ENCODE measurements around the gene RAB36. TPM values are rescaled to one million over a fixed set of nuclear protein-coding genes. Genes with fewer than 3 reads are reported as not detected.

The RAB36 gene
- total RNA-seq, 1 donor from 2014 or later = 21.5 TPM

- no peak for DNase-seq (ENCODE audit: low spot score)
These were observed 37.2 kb downstream of the RAB36 start for GRCh38 chr22:23182309-23183060.

GRCh38 chr22:23183061-23183698, 37.9 kb downstream of the RAB36 start:
- no peak for DNase-seq (ENCODE audit: low spot score)

- DNase-seq (ENCODE audit: low spot score) = no peak
These were observed 39.0 kb downstream of the RAB36 start for GRCh38 chr22:23184100-23184763.

GRCh38 chr22:23184764-23185113, 39.5 kb downstream of the RAB36 start:
- DNase-seq (ENCODE audit: low spot score) = no peak

- DNase-seq (ENCODE audit: low spot score) = no peak
These were observed 41.9 kb downstream of the RAB36 start for GRCh38 chr22:23187211-23187610.

GRCh38 chr22:23187871-23188700, 42.8 kb downstream of the RAB36 start:
- no peak for DNase-seq (ENCODE audit: low spot score)

- no peak for DNase-seq (ENCODE audit: low spot score)
These were observed 45.2 kb downstream of the RAB36 start for GRCh38 chr22:23190526-23190925.

- DNase-seq (ENCODE audit: low spot score) = no peak
These were observed 46.9 kb downstream of the RAB36 start for GRCh38 chr22:23192133-23192532.

GRCh38 chr22:23192558-23192957, 47.3 kb downstream of the RAB36 start:
- DNase-seq (ENCODE audit: low spot score) = no peak

GRCh38 chr22:23193196-23193827, 48.0 kb downstream of the RAB36 start:
- no peak for DNase-seq (ENCODE audit: low spot score)

- DNase-seq (ENCODE audit: low spot score) = no peak
These were observed 48.6 kb downstream of the RAB36 start for GRCh38 chr22:23193882-23194281.

GRCh38 chr22:23196165-23196564, 50.9 kb downstream of the RAB36 start:
- no peak for DNase-seq (ENCODE audit: low spot score)

- DNase-seq (ENCODE audit: low spot score) = no peak
These were observed 52.6 kb downstream of the RAB36 start for GRCh38 chr22:23197836-23198235.

GRCh38 chr22:23199159-23199558, 53.9 kb downstream of the RAB36 start:
- no peak for DNase-seq (ENCODE audit: low spot score)

GRCh38 chr22:23200898-23201297, 55.6 kb downstream of the RAB36 start:
- DNase-seq (ENCODE audit: low spot score) = no peak

GRCh38 chr22:23202812-23203451, 57.7 kb downstream of the RAB36 start:
- no peak for DNase-seq (ENCODE audit: low spot score)

- DNase-seq (ENCODE audit: low spot score) = no peak
These were observed 58.3 kb downstream of the RAB36 start for GRCh38 chr22:23203452-23204124.

GRCh38 chr22:23204125-23204488, 58.8 kb downstream of the RAB36 start:
- no peak for DNase-seq (ENCODE audit: low spot score)

GRCh38 chr22:23204541-23205157, 59.4 kb downstream of the RAB36 start:
- no peak for DNase-seq (ENCODE audit: low spot score)
